Mucosa of descending colon (tissue), 3 donors: ENCODE results near the gene SHC2. TPM values are rescaled to one million over a fixed set of nuclear protein-coding genes. Genes with fewer than 3 reads are reported as not detected.
"Not testable (repeated sequence)": the region's sequence is repeated elsewhere in the genome, so short reads cannot be mapped to it uniquely, and the experiment has no call there.

ENCODE experiments used
- ATAC-seq: fragments of 200-7000 bp; cut with Tn5 transposase; one replicate; pipeline ENCODE4 v1.9.1; 2020; ENCODE audit warnings: mild to moderate bottlenecking, moderate library complexity
- DNase-seq, 3 donors: peaks; one replicate each; pipeline ENCODE4 v3.0.0-alpha.2; 2020
- H3K36me3 ChIP-seq: fragments of 200-600 bp; one replicate; pipeline ENCODE4 v1.8.0; 2021; ENCODE audit warnings: low read depth, mild to moderate bottlenecking
- H3K4me1 ChIP-seq: fragments of 200-600 bp; one replicate; pipeline ENCODE4 v1.8.0; 2021; ENCODE audit warnings: low read depth, mild to moderate bottlenecking
- H3K4me3 ChIP-seq: fragments of 200-600 bp; one replicate; pipeline ENCODE4 v1.8.0; 2021; ENCODE audit warnings: mild to moderate bottlenecking
- H3K9me3 ChIP-seq: fragments of 200-600 bp; one replicate; pipeline ENCODE4 v1.8.0; 2021; ENCODE audit warnings: mild to moderate bottlenecking
- CTCF ChIP-seq: fragments of 200-600 bp; IDR thresholded peaks from one replicate; pipeline ENCODE4 v1.8.0; 2022; ENCODE audit warnings: antibody characterized with exemption, mild to moderate bottlenecking
- intact Hi-C, 2 donors: fragments of 100-400 bp; cut with DNase I in 1 of 2; cut with micrococcal nuclease in 1 of 2; formaldehyde crosslinking; loops; one replicate each; pipeline versions ENCODE4 v1.11.0 to v1.11.1; 2022; cut with DNase I, micrococcal nuclease
- total RNA-seq, 3 donors: library from RNA; stranded (reverse); fragmentation: NEBNext Ultra II Directional in 2 of 3; extraction: Animal tissue kit (Norgen Biotek cat#: 25700) in 2 of 3; gene quantifications; one replicate each; pipeline versions ENCODE4 v1.2.1 to v1.2.4, GENCODE V29; 2021 to 2023
- donor health status: DM: no; HTN: no; CAD: no; lungs with moderate emphysema.
- donor health status: DM: no; HTN: no; CAD: no.
- donor health status: DM: no; HTN: yes; CAD: no.

The SHC2 gene
- total RNA-seq, 3 donors from 2014 or later: 5.3 to 39.3 (median 6.0) TPM

DNA sequence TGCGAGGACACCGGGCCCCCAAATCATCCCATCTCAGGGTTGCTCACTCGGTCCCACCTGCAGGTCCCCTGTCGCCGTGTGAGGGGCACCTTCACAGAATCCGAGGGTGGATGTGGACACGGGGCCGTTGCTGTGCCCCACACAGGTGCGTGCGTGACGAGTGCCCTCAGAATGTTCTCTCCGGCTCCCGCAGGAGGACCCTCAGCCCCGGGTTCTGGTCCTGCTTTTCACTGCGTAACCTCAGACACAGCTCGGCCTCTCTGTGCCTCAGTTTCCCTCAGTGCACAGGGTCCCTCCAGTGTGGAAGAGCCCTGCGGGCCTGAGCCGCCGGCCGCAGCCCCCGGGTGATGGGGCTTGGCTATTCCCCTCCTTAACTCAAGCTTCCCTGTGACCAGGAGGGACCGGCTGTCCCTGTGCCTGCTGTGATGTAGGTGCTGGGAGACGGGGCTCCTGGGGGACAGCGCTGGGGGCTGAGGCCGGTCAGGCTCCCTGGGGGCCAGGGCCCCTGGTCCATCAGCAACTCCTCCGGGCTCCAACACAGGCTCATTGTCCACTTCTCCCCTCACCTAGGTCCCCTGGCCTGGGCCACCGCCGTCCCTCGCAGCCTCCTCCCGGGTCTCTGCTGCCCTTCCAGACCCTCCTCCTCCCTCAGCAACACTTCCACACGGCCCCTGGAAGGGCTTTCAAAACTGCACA, 4.8 kb downstream of the SHC2 start:
- intact Hi-C loops: no loop called here
- ATAC-seq (no peak), DNase-seq (no peak)
- Histone ChIP-seq H3K36me3 (no peaks in the 10 kb centered on the region), H3K9me3 (peaks cover 3% of the 10 kb centered on the region), H3K4me3 (no peak overlapping the region), H3K4me1 (peaks cover 7% of the 10 kb centered on the region)
- TF ChIP-seq CTCF: no peak

DNA sequence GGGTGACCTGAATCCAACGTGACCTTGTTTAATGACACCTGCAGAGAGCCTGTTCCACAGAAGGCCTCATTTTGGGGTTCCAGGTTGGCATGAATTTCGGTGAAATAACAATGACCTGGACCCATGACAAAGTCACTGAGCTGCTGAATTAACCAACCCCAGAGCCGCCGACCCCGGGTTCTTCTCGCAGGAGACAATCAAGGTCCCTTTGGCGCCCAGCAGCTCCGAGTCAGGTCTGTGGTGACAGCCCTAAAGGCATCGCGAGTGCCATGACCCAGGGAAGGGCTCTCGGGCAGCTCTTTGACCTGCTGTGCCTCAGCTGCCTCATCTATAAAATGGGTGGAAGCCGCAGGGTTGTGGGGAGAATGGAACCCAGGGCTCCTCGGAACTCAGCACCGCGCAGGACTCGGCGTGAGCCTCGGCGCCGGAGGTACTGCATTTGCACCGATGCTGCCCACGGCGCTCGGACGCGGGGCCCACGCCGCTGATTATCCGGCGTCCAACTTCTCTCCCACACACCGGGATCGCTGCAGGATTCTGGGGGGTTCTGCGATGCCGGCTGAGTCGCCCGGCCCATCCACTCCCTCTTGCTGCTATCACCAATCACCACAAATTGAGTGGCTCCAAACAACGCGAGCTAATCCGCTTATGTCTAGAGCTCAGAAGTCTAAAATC, 5.7 kb downstream of the SHC2 start:
- DNase-seq (no peak), ATAC-seq (no peak)
- no peak for TF ChIP-seq CTCF
- intact Hi-C loops: no loop called here
- no peak overlapping the region for H3K4me3 ChIP-seq
- peaks cover 4% of the 10 kb centered on the region for H3K9me3 ChIP-seq
- peaks cover 6% of the 10 kb centered on the region for H3K4me1 ChIP-seq
- H3K36me3 ChIP-seq: no peaks in the 10 kb centered on the region

DNA sequence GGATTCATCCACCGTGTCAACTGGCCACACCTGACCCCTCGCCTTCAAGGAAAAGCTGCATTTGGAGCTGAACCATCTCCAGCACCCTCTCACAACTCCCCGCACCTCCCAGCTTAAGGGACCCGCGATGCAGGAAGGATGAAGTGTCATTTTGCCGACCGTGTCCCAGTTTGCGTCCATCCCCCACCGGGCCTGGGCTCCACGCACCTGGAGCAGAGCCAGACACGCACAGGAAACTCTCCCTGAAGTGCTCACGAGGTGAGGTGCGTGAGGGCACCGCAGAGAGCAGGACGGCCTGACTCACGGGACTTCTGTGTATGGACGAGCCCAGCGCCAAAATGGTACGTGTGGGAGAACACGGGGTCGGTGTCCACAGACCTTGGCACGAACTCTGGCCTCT, 7.2 kb downstream of the SHC2 start:
- intact Hi-C loops: no loop called here
- Histone ChIP-seq H3K4me3 (no peak overlapping the region), H3K9me3 (peaks cover 4% of the 10 kb centered on the region), H3K36me3 (no peaks in the 10 kb centered on the region), H3K4me1 (no peaks in the 10 kb centered on the region)
- DNase-seq (no peak), ATAC-seq (no peak)
- TF ChIP-seq CTCF: no peak

DNA sequence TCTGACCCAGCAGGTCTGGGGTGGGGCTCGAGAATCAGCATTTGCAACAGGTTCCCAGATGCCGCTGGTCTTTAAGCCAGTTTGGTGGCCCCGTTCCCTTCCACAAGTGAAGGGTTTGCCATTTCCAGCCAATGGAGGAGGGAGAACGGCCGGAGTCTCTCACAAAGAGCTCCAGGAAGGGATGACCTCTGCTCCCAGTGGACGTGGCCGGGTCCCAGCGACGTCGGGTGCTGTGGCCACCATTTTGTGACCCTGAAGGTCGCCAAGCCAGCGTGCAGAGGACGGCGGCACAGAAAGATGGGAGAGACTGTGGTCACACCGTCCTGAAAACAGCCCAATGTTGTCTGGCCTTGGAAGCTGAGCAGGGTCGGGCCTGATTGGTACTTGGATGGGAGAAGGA, 8.0 kb downstream of the SHC2 start:
- no peaks in the 10 kb centered on the region for H3K36me3 ChIP-seq
- ATAC-seq (no peak), DNase-seq (no peak)
- H3K4me3 ChIP-seq: no peak overlapping the region
- TF ChIP-seq CTCF: no peak
- intact Hi-C loops: no loop called here
- no peaks in the 10 kb centered on the region for H3K4me1 ChIP-seq
- H3K9me3 ChIP-seq: peaks cover 4% of the 10 kb centered on the region

- DNase-seq, H3K4me3 ChIP-seq, ATAC-seq, H3K36me3 ChIP-seq, intact Hi-C loops, H3K4me1 ChIP-seq, H3K9me3 ChIP-seq: not testable (repeated sequence)
Observed at GRCh38 chr19:450912-451481, 9.8 kb downstream of the SHC2 start.

DNA sequence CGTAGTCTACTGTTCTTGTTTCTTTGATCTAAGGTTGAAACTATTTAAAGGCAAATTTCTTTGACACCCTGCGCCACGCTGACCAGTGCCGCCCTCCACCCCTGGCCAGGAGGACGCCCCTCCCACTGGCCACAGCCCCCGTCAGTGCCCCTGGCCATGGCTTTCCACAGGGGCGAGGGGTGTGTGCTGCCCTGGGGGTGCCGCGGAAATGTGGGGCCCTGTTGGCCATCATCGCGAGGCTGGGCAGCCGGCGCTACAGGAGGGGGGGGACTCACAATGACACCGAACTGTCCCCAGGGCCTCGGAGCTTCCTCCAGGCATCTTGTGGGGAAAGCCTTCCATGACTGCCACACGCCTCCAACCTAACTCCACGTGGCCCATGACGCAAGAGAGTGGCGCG, 10.9 kb downstream of the SHC2 start:
- intact Hi-C loops: no loop called here
- no peak for ATAC-seq
- Histone ChIP-seq H3K4me1 (no peaks in the 10 kb centered on the region), H3K36me3 (no peaks in the 10 kb centered on the region), H3K4me3 (no peak overlapping the region), H3K9me3 (peaks cover 4% of the 10 kb centered on the region)
- no peak for DNase-seq
- TF ChIP-seq CTCF: no peak
